Thoracic aorta (tissue), 2 donors: ENCODE data around the gene ELF1. TPM values are rescaled to one million over a fixed set of nuclear protein-coding genes. Genes with fewer than 3 reads are reported as not detected.

ENCODE experiments used
- ATAC-seq: fragments of 150-250 bp; one replicate; pipeline ENCODE4 v1.8.0; 2017; ENCODE audit warnings: low read depth; ENCODE audit not compliant: insufficient number of reproducible peaks, low FRiP score
- DNase-seq: peaks from one replicate; pipeline ENCODE4 v3.0.0-alpha.2; 2020; ENCODE audit warnings: low spot score
- H3K27ac ChIP-seq, 2 donors: fragments of 200-600 bp; sonication (generic); 1 replicate in 1 of 2; 2 replicates in 1 of 2; pipeline ENCODE4 v1.5.1; 2016; ENCODE audit warnings: mild to moderate bottlenecking in 2 of 2, moderate library complexity in 2 of 2
- H3K27me3 ChIP-seq: fragments of 200-600 bp; sonication (generic); replicated peaks from 2 replicates; pipeline ENCODE4 v1.6.0; 2016; ENCODE audit warnings: mild to moderate bottlenecking; ENCODE audit not compliant: insufficient read depth
- H3K36me3 ChIP-seq: fragments of 200-600 bp; sonication (generic); one replicate; pipeline ENCODE4 v1.5.1; 2016
- H3K4me1 ChIP-seq, 2 donors: fragments of 200-600 bp; sonication (generic); 1 replicate in 1 of 2; 2 replicates in 1 of 2; pipeline versions ENCODE4 v1.5.1 to v1.6.0; 2016; ENCODE audit warnings: low read depth in 2 of 2, mild to moderate bottlenecking in 1 of 2; ENCODE audit not compliant: control insufficient read depth in 1 of 2
- H3K4me3 ChIP-seq: fragments of 200-600 bp; sonication (generic); 2 replicates; pipeline ENCODE4 v1.5.1; 2016; ENCODE audit warnings: mild to moderate bottlenecking
- H3K9me3 ChIP-seq: fragments of 200-600 bp; sonication (generic); 2 replicates; pipeline ENCODE4 v1.5.1; 2016
- CTCF ChIP-seq: fragments of 200-600 bp; sonication (generic); IDR thresholded peaks from one replicate; pipeline ENCODE4 v1.5.1; 2019; ENCODE audit warnings: antibody characterized with exemption
- total RNA-seq, 2 donors: library from RNA; depleted of rRNA; stranded (reverse); fragments of >200 nt; gene quantifications; one replicate each; pipeline versions ENCODE4 v1.1.0 to v1.2.3, GENCODE V29; 2016

The ELF1 gene
- total RNA-seq, 2 donors from 2014 or later, result 54.7 to 99.9 TPM

DNA sequence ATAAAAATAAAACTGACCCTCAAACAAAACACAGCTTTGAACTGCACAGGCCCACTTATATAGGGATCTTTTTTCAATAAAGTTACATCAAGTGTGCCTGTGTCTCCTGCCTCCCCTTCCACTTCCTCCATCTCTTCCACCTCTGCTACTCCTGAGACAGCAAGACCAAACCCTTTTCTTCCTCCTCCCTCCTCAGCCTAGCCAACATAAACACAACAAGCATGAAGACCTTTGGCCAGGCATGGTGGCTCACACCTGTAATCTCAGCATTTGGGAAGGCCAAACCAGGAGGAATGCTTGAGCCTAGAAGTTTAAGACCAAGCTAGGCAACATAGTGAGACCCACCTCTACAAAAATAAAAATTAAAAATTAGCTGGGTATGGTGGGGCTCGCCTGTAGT lies 72.6 kb downstream of the ELF1 start:
- ATAC-seq, result no peak
- H3K27ac ChIP-seq, result no peak overlapping the region
- H3K9me3 ChIP-seq, result no peaks in the 10 kb centered on the region
- H3K4me1 ChIP-seq, result peaks cover 0 to 11% of the 10 kb centered on the region in 2 donors
- no peak for DNase-seq
- H3K4me3 ChIP-seq, result no peak overlapping the region
- peaks cover 24% of the 10 kb centered on the region for H3K36me3 ChIP-seq
- TF ChIP-seq CTCF, result no peak
- no peaks in the 10 kb centered on the region for H3K27me3 ChIP-seq

DNA sequence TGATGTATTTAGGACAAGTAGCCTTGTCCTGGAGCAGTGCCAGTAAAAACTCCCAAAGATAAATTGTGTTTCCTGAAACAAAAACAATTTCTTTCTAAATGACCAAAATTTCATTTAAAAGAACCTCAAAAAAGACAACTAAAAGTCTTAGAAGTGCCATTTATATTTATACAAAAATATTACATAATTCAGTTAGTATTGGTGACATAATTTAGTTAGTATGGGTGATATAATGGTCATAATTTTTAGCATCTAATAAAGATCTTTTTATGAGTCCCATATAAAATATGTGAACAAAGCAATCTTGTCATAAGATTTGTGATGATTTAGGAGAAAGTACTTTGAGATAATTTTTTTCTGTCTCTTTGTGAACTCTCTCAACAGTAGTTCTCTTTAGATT lies 76.0 kb downstream of the ELF1 start:
- no peak for DNase-seq
- peaks cover 0 to 11% of the 10 kb centered on the region in 2 donors for H3K4me1 ChIP-seq
- H3K27ac ChIP-seq, result no peak overlapping the region
- ATAC-seq, result no peak
- H3K36me3 ChIP-seq, result peaks cover 4% of the 10 kb centered on the region
- H3K4me3 ChIP-seq, result no peak overlapping the region
- H3K27me3 ChIP-seq, result no peaks in the 10 kb centered on the region
- no peak for TF ChIP-seq CTCF
- H3K9me3 ChIP-seq, result no peaks in the 10 kb centered on the region

GRCh38 chr13:40941581-40941980 lies 77.5 kb downstream of the ELF1 start:
- Histone ChIP-seq H3K27me3 (no peaks in the 10 kb centered on the region), H3K27ac (no peak overlapping the region), H3K9me3 (no peaks in the 10 kb centered on the region), H3K4me3 (no peak overlapping the region), H3K36me3 (peaks cover 2% of the 10 kb centered on the region), H3K4me1 (peaks cover 0 to 11% of the 10 kb centered on the region in 2 donors)
- DNase-seq, result no peak
- ATAC-seq, result no peak
- TF ChIP-seq CTCF, result no peak

- Histone ChIP-seq H3K4me1 (peaks cover 0 to 11% of the 10 kb centered on the region in 2 donors), H3K27me3 (no peaks in the 10 kb centered on the region), H3K27ac (no peak overlapping the region), H3K36me3 (no peaks in the 10 kb centered on the region), H3K9me3 (no peaks in the 10 kb centered on the region), H3K4me3 (no peak overlapping the region)
- DNase-seq (no peak), ATAC-seq (no peak)
- no peak for TF ChIP-seq CTCF
Observed at GRCh38 chr13:40940841-40941240, 78.3 kb downstream of the ELF1 start.

DNA sequence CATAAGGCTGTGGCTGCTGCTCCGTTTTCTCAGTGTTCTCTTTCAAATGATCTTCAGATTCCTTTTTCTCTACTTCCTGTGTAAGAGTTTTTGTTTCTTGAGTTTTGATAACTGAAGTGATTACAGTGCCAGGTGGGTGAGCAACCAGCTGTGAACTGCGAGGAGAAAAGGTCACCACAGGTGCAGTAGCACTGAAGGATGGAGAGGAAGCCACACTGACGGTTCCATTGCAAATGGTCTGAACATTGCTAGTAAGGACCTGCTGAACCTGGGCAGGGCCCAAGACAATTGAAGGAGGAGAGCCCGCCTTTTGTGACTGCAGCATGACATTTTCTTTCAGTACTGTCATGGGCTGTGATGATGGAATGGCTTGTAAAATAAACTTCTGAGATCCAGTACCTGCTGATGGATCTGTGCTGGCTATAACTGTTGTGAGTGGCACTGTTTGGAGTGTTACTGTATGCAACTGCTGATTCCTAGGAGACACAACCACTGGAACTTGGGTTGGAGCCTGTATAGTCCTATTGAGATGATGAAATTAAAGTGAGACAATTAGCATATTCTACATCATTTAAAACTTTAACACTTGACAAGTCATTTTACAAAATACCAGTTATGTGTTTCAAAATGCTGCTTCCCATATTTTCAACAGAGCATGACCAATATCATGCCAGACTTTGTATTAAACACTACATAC lies 85.5 kb downstream of the ELF1 start:
- H3K36me3 ChIP-seq, result peaks cover 9% of the 10 kb centered on the region
- no peak overlapping the region for H3K27ac ChIP-seq
- no peaks in the 10 kb centered on the region for H3K9me3 ChIP-seq
- no peak for DNase-seq
- ATAC-seq, result no peak
- H3K4me3 ChIP-seq, result no peak overlapping the region
- TF ChIP-seq CTCF, result no peak
- H3K4me1 ChIP-seq, result no peaks in the 10 kb centered on the region
- no peaks in the 10 kb centered on the region for H3K27me3 ChIP-seq
